Epidermal melanocyte (primary cell): ENCODE results near the gene CCDC57.

Experiments used
- DNase-seq: peaks from one replicate; pipeline ENCODE4 v3.0.0; 2011; ENCODE audit warnings: low spot score; ENCODE audit not compliant: insufficient read length

The CCDC57 gene

DNA sequence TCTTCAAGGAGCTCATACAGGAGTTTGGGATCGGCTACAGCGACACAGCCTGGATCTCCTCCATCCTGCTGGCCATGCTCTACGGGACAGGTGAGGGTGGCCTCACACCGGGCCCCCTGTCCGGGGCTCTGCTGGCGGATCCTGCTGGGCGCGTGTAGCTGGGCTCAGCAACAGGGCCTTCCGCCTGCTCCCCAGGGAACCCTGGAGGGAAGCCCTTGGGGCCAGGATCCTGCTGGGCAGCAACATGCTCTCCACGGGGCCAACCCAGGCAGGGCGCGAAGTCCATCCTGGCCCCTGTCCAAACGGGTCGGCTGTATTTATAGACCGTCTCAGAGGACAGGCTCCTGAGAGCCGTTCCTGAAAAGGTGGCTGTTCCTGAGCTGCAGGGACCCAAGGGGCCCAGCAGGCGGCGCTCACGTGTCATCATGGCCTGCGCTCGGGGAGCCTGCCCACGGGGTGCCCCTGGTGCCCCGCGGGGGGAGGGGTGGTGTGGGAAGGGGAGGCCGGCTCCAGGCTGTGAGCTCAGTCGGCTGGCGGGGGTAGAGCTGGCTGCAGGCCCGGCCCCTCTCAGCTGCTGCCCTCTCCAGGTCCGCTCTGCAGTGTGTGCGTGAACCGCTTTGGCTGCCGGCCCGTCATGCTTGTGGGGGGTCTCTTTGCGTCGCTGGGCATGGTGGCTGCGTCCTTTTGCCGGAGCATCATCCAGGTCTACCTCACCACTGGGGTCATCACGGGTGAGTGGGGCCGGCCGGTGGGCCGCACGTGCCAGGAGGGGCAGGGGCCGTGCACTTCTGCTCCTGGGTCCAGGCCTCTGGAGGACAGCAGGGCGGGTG, 23.7 kb upstream of the CCDC57 start:
- no peak for DNase-seq

- DNase-seq = no peak
Measured at GRCh38 chr17:82235775-82236141, 23.1 kb upstream of the CCDC57 start.

GRCh38 chr17:82235056-82235774, 22.6 kb upstream of the CCDC57 start:
- no peak for DNase-seq

GRCh38 chr17:82234211-82235055, 21.8 kb upstream of the CCDC57 start:
- DNase-seq = no peak

DNA sequence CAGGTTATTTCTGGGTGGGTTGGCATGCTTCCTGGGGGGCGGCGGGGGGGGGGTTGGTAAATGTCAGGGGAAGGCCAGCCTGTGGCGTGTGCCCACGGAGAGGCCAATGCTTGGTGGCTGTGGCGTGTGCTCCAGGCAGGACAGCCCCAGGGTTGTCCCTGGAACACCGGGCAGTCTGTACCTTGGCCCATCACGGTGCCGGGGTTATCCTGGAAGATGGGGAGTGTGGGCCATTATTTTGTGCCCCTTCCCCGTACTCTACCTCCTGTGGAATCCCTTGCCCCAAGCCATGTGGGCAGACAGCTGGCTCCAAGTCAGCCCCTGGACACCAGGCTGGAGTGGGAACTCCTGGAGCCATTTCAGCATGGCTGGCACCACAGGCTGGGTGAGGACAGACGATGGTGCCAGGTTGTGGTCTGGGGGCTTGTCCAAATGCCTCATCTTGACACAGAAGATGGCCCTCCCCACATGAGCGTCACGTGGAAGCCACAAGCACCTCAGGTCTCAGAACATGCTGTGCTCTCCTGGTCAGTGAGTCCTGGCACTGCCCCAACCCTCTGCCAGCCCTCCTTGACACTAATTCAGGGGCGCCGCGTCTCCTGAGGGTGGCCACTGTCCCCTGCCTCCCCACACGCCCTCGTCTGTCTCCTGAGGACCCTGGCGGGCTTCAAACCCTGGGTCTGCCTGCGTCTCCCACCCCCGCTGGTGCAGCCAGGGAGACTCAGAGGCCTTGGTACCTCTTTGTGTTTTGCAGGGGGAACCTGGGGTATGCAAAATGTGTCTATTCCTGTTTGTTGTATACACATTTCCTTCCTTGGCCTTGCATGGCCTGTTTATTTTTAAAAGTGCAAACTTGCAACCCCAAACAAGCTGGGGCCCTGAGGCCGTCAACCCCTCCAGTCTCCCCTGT, 20.5 kb upstream of the CCDC57 start:
- no peak for DNase-seq

DNA sequence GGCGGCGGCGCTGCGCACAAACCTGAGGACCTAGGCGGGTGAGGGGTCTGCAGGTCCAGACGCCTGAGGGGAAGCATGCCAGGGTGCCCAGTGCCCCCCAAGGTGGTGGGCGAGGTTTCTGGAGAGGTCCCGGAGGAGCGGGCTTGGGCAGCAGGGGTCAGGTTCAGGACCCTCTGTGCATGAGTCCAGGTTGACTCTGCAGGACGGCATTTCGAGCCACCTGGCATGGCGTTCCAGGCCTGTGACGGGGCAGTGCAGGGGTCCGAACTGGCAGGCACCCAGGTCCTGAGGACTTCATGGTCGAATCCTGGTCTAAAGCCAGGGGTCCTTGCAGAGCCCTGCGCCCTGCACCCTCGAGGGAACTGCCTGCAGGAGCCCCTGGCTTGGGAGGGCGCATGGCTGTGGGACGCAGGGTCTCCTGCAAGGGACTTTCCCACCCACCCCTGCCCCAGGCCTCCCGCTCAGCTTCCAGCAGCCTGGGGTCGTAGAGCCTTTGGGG, 19.7 kb upstream of the CCDC57 start:
- no peak for DNase-seq

- peak; percentile 78 for DNase-seq
Measured at GRCh38 chr17:82231562-82232321, 19.1 kb upstream of the CCDC57 start.

DNA sequence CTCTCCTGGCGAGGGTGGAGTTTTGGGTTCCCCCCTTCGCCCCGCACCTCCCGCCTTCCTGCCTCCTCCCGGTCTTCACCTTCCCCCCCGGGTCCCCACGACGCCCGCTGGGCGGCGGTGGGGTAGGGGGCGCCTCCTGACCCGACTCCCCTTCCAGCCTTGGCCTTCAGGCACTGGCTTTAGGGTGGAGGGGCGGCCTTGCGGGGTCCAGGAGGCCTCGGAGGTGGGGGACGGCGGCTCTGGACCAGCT, 18.6 kb upstream of the CCDC57 start:
- DNase-seq = no peak

GRCh38 chr17:82230609-82231311, 18.1 kb upstream of the CCDC57 start:
- DNase-seq = peak; percentile 92

GRCh38 chr17:82229698-82230608, 17.3 kb upstream of the CCDC57 start:
- DNase-seq = no peak

- DNase-seq = peak; percentile 90
Measured at GRCh38 chr17:82228842-82229697, 16.4 kb upstream of the CCDC57 start, which contains the start of gene SLC16A3. TSS of gene SLC16A3 (plus strand) at chr17:82229042. CDS start at chr17:82236009, 6,967 bp downstream.

DNA sequence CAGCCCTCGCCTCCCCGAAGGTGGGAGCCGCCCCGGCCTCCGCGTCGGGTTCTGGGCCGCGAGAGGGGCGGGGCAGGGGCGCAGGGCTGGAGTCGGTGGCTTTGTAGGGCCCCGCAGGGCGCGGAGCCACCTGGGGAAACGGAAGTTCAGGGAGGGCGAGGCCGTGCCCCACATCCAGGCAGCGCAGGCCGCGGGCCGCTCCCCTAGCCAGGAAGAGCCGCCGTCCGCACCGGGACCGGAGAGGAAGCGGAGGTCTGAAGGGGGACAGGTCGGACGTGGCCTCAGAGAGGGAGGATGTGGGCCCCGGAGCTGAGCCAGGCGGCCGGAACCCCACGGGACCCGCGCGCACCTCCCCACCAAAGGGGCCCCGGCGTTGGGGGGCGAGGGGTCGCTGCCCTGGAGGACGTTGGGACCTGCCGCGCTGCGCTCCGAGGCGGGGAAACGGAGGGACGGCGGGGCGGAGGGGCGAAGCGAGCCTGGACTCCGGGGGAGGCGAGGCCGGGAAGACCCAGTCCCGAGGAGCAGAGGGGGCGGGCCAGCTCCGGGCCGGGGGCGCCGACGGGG, 15.7 kb upstream of the CCDC57 start:
- DNase-seq = no peak

DNA sequence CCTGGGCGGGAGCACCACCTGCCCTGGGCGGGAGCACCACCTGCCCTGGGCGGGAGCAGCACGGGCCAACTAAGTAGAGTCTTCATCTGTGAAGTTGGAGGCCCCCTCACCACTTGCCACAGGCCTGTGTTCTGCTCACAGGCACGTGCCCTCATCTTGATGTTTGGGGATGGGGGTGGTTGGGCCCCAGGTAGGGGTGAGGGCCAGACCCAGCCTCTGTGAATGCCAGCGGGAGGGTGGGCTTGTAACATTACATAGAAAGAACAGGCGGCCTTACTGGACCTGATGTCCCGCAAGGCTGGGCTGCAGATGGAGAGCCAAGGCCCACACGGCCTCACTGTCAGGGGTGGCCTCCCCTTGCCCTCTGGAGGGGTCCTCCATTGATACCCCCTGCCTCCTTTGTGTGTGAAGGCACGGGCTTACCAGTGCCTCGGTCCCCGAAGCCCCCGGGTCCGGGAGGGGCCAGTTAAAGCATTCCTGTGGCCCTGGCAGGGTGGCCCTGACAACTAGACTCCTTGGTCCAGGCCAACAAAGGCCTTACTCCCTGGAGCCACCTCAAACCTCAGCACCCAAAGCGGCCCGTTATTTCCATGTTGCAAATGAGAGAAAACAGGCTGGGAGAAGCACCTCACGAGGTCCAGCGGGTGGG, 15.1 kb upstream of the CCDC57 start:
- no peak for DNase-seq

DNA sequence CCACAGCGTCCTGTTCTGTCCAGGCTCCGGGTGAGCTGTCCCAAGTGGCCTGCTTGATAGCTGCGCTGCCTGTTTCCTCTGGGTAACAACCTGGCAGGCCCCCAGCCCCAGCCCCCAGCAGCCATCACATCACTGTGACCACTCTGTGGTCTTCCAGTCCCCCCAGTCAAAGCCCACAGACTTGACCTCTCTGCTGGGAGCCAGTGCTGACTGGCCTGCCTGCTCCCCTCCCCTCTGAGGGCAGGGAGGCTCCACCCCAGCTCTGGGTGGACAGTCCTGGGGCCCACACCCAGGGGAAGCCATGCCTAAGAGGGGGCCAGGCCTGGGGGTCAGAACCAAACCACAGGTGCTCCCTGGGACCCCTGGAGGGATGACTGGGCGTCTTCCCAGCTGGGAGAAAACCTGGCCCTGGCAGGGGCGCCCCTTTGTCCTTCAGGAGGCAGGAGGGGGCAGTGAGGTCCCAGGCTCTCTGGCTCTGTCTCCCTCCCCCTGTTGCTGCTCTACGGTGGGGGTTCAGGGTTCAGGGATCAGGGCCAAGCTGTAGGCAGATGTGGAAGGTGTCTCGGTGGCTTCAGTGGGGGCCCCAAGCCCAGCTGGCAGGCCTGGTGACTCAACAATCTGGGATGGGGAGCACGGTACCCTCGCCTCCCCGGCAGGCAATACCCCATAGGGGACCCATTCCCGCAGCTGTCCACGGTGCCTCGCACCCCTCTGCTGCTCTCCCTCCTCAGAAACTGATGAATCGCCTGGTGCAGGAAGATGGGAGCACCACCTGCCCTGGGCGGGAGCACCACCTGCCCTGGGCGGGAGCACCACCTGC, 14.4 kb upstream of the CCDC57 start:
- DNase-seq = no peak

GRCh38 chr17:82226146-82226808, 13.6 kb upstream of the CCDC57 start:
- no peak for DNase-seq
